ENCODE data around the gene GDPD1.

GDPD1 gene

GRCh38 chr17:59181481-59181880 lies 38.8 kb upstream of the GDPD1 start:
- H3K4me3 ChIP-seq (ENCODE audit: low read length) = no peak overlapping the region
- DNase-seq (ENCODE audit: low read depth) = no peak
- no peak for TF ChIP-seq CTCF (conservative IDR thresholded peaks at IDR 0.05; ENCODE audit: low read depth, low read length)

- no peak overlapping the region for H3K4me3 ChIP-seq (ENCODE audit: low read length)
- no peak for TF ChIP-seq CTCF (conservative IDR thresholded peaks at IDR 0.05; ENCODE audit: low read depth, low read length)
- DNase-seq (ENCODE audit: low read depth) = no peak
These were observed 34.3 kb upstream of the GDPD1 start for GRCh38 chr17:59185997-59186396.

- no peak for DNase-seq (ENCODE audit: low read depth)
- TF ChIP-seq CTCF (conservative IDR thresholded peaks at IDR 0.05; ENCODE audit: low read depth, low read length) = no peak
- H3K4me3 ChIP-seq (ENCODE audit: low read length) = no peak overlapping the region
These were observed 33.5 kb upstream of the GDPD1 start for GRCh38 chr17:59186850-59187249.

GRCh38 chr17:59190806-59191205 lies 29.5 kb upstream of the GDPD1 start:
- no peak overlapping the region for H3K4me3 ChIP-seq (ENCODE audit: low read length)
- DNase-seq (ENCODE audit: low read depth) = no peak
- no peak for TF ChIP-seq CTCF (conservative IDR thresholded peaks at IDR 0.05; ENCODE audit: low read depth, low read length)

GRCh38 chr17:59193336-59193862 lies 26.9 kb upstream of the GDPD1 start:
- no peak overlapping the region for H3K4me3 ChIP-seq (ENCODE audit: low read length)
- no peak for TF ChIP-seq CTCF (conservative IDR thresholded peaks at IDR 0.05; ENCODE audit: low read depth, low read length)
- DNase-seq (ENCODE audit: low read depth) = no peak

- no peak overlapping the region for H3K4me3 ChIP-seq (ENCODE audit: low read length)
- no peak for TF ChIP-seq CTCF (conservative IDR thresholded peaks at IDR 0.05; ENCODE audit: low read depth, low read length)
- DNase-seq (ENCODE audit: low read depth) = no peak
These were observed 20.9 kb upstream of the GDPD1 start for GRCh38 chr17:59199398-59199797.

- TF ChIP-seq CTCF (conservative IDR thresholded peaks at IDR 0.05; ENCODE audit: low read depth, low read length) = no peak
- DNase-seq (ENCODE audit: low read depth) = no peak
- no peak overlapping the region for H3K4me3 ChIP-seq (ENCODE audit: low read length)
These were observed 18.0 kb upstream of the GDPD1 start for GRCh38 chr17:59202320-59202719.

Data from retinal pigment epithelial cell (primary cell).